ENCODE data around the gene TCP1. TPM values are rescaled to one million over a fixed set of nuclear protein-coding genes. Genes with fewer than 3 reads are reported as not detected.
"Not testable (repeated sequence)": the region's sequence is repeated elsewhere in the genome, so short reads cannot be mapped to it uniquely, and the experiment has no call there.

The TCP1 gene
- total and polyA plus RNA-seq, 9 of the 15 experiments (the other 6 are each of a cell fraction or from before 2014, with no cell fraction given), result 331 to 801 (median 645) TPM

- no peak for TF ChIP-seq NR4A1 (CRISPR knock-in tag; IDR thresholded peaks at IDR 0.05)
- TF ChIP-seq NR4A1 (tag; IDR thresholded peaks at IDR 0.05), result no peak
- no peak for TF ChIP-seq ZBTB43 (CRISPR knock-in tag; IDR thresholded peaks at IDR 0.05)
- TF ChIP-seq ZC3H11A (IDR thresholded peaks at IDR 0.05; ENCODE audit: low read depth, low read length), result no peak
- TF ChIP-seq CBFB (CRISPR knock-in tag; IDR thresholded peaks at IDR 0.05), result no peak
- no peak for TF ChIP-seq ZNF282 (CRISPR knock-in tag; IDR thresholded peaks at IDR 0.05)
- no peak for TF ChIP-seq MAZ (CRISPR knock-in tag; conservative IDR thresholded peaks at IDR 0.05 in 1 of 2, IDR thresholded peaks at IDR 0.05 in 1 of 2)
- no peak for TF ChIP-seq ZNF740 (CRISPR knock-in tag; IDR thresholded peaks at IDR 0.05)
- TF ChIP-seq ZNF740 (tag; IDR thresholded peaks at IDR 0.05), result no peak
- TF ChIP-seq SMARCB1 (IDR thresholded peaks at IDR 0.05; ENCODE audit: insufficient read length, low read depth), result no peak
- no peak for TF ChIP-seq PREB (CRISPR knock-in tag; IDR thresholded peaks at IDR 0.05)
- TF ChIP-seq CREB1 (IDR thresholded peaks at IDR 0.05), result no peak
- no peak for TF ChIP-seq CREB1 (CRISPR knock-in tag; IDR thresholded peaks at IDR 0.05)
- DNase-seq (ENCODE audit: extremely low read depth in 1 of 4, low spot score in 3 of 4) (no peak), ATAC-seq (no peak), FAIRE-seq (no peak)
- Histone ChIP-seq H2AFZ (ENCODE audit: low read depth, low read length) (no peak overlapping the region), H3K4me1 (replicated peaks in 1 of 2; ENCODE audit: control insufficient read depth in 2 of 2, insufficient read depth in 2 of 2, low read length in 2 of 2) (peaks cover under 1 to 7% of the 10 kb centered on the region in 2 experiments; a peak in 3 of 5 replicates), H3K27ac (ENCODE audit: extremely low read depth, low read depth, low read length) (no peak overlapping the region), H3K79me2 (ENCODE audit: control insufficient read depth, insufficient read depth, low read length) (peaks cover 17% of the 10 kb centered on the region), H3K9me3 (replicated peaks; ENCODE audit: control insufficient read depth, insufficient read depth, low read depth, low read length) (no peaks in the 10 kb centered on the region), H3K4me2 (ENCODE audit: insufficient read depth, low read length) (no peak overlapping the region), H4K20me1 (replicated peaks; ENCODE audit: control insufficient read depth, insufficient read depth, low read length) (no peaks in the 10 kb centered on the region), H3K4me3 (no peak overlapping the region), H3K9me1 (ENCODE audit: control insufficient read depth, insufficient read depth, low read length) (no peaks in the 10 kb centered on the region), H3K9ac (ENCODE audit: insufficient read depth in 1 of 2, low read depth in 2 of 2, low read length in 2 of 2) (no peak overlapping the region), H3K27me3 (ENCODE audit: control insufficient read depth in 2 of 2, insufficient read depth in 2 of 2, low read length in 2 of 2) (no peaks in the 10 kb centered on the region; a peak in 1 of 5 replicates), H3K36me3 (ENCODE audit: control insufficient read depth, insufficient read depth, low read length) (peaks cover 63% of the 10 kb centered on the region)
- BruUV-seq (replicated peaks), result no TSS peak
- 93% methylated on average over 1 of the region's 1 CpG for WGBS (ENCODE audit: insufficient coverage, low coverage, missing lambda C conversion rate)
- intact Hi-C loops (cut with micrococcal nuclease) (no loop called here), in situ Hi-C loops (cut with MboI) (no loop called here)
- ChIA-PET CTCF (ENCODE audit: low intra/inter-chr PET ratio) (no interaction called here), POLR2A (interaction anchor here (0.8 kb wide), 1 partner anchor 15 kb away, joined by 4 read pairs; no protein-coding TSS in a partner anchor)
Observed at GRCh38 chr6:159797554-159797953, 8.2 kb upstream of the TCP1 start.

- in situ Hi-C loops (cut with MboI); H4K20me1 ChIP-seq (replicated peaks; ENCODE audit: control insufficient read depth, insufficient read depth, low read length); intact Hi-C loops (cut with micrococcal nuclease); H3K4me3 ChIP-seq; ATAC-seq; FAIRE-seq; POLR2A ChIA-PET; BruUV-seq (replicated peaks); H3K27ac ChIP-seq (ENCODE audit: extremely low read depth, low read depth, low read length); H3K9ac ChIP-seq (ENCODE audit: insufficient read depth in 1 of 2, low read depth in 2 of 2, low read length in 2 of 2); H3K27me3 ChIP-seq (ENCODE audit: control insufficient read depth in 2 of 2, insufficient read depth in 2 of 2, low read length in 2 of 2); H3K9me3 ChIP-seq (replicated peaks; ENCODE audit: control insufficient read depth, insufficient read depth, low read depth, low read length); CTCF ChIA-PET (ENCODE audit: low intra/inter-chr PET ratio); H2AFZ ChIP-seq (ENCODE audit: low read depth, low read length); DNase-seq (ENCODE audit: extremely low read depth in 1 of 4, low spot score in 3 of 4); H3K9me1 ChIP-seq (ENCODE audit: control insufficient read depth, insufficient read depth, low read length); H3K4me2 ChIP-seq (ENCODE audit: insufficient read depth, low read length): not testable (repeated sequence)
- 94% methylated on average over 8 of the region's 8 CpGs for WGBS (ENCODE audit: insufficient coverage, low coverage, missing lambda C conversion rate)
- Histone ChIP-seq H3K4me1 (replicated peaks in 1 of 2; ENCODE audit: control insufficient read depth in 2 of 2, insufficient read depth in 2 of 2, low read length in 2 of 2) (peaks cover 8 to 12% of the 10 kb centered on the region in 2 experiments; a peak in 3 of 5 replicates), H3K36me3 (ENCODE audit: control insufficient read depth, insufficient read depth, low read length) (peaks cover 79% of the 10 kb centered on the region), H3K79me2 (ENCODE audit: control insufficient read depth, insufficient read depth, low read length) (peaks cover 43% of the 10 kb centered on the region)
Observed at GRCh38 chr6:159794976-159795375, 5.6 kb upstream of the TCP1 start.

Measured in K562 (cell line).